NCI-H748 (cell line): Measurements from ENCODE around the gene CAMK1D.
"Not testable (repeated sequence)": the region's sequence is repeated elsewhere in the genome, so short reads cannot be mapped to it uniquely, and the experiment has no call there.

Experiments used
- DNase-seq: peaks from one replicate; lab custom pipeline; 2025; ENCODE audit not compliant: unreplicated experiment; lab: John Stamatoyannopoulos, UW

The CAMK1D gene

DNA sequence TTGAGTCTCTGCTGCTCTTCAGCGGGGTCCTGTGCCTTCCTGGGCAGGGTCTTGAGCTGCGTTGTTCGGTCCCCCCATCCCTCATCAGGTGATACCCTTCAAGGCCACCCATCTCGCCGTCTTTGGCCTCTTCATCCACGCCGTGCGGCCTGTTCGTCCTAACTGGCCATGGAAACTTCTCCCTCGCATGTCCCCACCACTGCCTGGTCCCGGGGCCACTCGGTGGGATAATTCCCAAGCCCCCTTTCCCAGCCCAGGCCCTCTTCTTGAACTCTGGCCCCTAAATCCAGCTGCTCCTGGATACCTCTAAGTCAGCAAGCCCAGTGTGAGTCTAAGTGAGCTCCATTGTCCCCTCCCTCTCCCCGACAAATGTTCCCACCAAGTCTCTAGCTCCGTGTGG lies 74.5 kb downstream of the CAMK1D start:
- no peak for DNase-seq

DNA sequence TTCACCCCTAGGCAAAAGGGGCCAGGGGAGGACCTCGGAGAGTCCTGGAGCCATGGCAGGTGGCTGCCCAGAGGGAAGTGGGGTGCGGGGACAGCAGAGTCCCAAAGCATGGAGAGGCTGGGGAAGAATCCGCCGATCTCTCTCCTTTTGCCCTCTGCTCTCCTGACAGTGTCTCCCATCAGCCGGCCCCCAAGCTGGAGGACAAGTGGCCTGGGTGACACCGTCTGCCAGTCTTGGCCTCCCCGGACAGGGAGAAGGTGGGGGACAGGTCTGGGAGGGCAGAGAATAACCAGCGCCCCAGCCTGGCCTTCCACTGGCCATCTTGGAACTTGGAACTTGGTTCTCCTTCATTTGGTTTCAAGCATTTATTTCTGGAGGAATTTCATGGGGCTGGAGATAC lies 77.9 kb downstream of the CAMK1D start:
- no peak for DNase-seq

DNA sequence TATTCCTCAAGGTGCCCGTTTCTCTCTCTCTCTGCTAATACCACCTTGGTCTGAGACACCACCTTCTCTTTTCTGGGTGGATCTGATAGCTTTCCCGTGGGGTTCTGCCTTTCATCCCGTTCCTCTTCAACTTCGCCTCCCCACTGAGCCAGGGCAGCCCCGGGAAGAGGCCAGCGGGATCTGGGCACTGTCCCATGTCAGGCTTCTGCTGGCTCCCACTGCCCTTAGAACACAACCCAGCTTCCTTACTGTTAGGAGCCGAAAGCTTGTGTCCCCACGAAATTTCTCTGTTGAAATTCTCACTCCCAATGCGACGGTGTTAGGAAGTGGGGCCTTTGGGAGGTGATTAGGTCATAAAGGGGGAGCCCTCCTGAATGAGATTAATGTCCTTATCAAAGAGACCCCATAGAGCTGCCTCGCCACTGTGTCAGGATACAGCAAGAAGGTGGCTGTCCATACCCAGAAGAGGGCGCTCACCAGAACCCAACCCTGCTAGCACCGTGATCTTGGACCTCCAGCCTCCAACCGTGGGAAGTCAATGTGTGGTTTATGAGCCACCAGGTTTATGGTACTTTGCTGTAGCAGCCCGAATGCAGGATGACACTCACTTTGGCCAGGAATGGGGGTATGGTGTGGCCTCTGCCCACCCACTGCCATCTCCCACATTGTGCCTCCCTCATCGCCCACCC lies 79.2 kb downstream of the CAMK1D start:
- DNase-seq, result no peak

GRCh38 chr10:12430406-12430982 lies 81.1 kb downstream of the CAMK1D start:
- no peak for DNase-seq

GRCh38 chr10:12431151-12432101 lies 82.1 kb downstream of the CAMK1D start:
- DNase-seq, result no peak

DNA sequence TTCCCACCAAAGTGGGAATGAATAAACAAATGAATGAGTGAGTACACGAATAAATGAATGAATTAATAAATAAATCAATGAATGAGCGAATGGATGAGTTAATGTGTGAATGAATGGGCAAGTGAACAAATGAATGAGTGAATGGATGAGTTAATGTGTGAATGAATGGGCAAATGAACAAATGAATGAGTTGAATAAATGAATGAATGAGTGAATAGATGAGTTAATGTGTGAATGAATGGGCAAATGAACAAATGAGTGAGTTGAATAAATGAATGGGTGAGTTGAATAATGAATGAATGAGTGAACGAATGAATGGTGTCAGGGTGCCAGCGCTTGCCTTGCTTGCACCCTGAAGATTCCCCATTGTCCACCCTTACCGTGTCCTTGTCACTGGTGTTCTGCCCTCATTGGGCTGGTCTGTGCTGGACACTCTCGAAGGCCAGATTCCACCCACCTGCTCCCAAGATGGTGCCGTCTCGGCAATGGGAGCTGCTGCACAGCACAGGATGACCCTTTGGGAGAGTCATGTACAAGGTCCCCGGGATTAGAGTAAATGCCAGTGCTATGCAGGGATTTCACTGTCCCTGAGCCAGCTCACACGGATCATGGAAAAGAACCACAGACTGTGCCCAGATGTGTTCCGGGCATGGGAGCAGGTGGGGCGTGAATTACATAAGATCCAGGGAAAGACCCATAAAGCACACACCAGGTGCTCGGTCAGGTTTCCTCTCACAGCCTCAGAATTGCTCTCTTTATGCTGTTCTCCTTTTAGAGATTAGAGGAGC lies 83.2 kb downstream of the CAMK1D start:
- DNase-seq, result peak; percentile 73

DNA sequence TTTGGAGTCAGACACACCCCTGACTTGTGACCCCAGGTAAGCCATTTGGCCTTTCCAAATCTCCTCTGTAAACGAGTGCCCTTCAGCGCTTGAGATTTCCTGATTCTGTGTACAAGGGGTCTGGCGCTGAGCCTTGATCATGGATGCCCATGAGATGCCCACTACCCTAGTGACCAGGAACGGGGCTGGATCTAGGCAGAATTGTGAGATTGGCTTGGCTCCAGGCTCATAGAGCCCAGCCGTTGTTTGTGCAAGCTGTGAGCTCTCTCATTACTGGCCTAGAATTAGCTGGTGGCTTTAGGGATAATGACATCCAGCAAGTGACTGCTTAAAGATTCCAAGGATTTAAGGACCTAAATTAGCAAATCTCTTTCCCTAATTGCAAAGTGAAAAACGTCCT lies 84.9 kb downstream of the CAMK1D start:
- DNase-seq, result peak; percentile 51

- DNase-seq, result not testable (repeated sequence)
These were observed 85.3 kb downstream of the CAMK1D start for GRCh38 chr10:12434677-12435076.

DNA sequence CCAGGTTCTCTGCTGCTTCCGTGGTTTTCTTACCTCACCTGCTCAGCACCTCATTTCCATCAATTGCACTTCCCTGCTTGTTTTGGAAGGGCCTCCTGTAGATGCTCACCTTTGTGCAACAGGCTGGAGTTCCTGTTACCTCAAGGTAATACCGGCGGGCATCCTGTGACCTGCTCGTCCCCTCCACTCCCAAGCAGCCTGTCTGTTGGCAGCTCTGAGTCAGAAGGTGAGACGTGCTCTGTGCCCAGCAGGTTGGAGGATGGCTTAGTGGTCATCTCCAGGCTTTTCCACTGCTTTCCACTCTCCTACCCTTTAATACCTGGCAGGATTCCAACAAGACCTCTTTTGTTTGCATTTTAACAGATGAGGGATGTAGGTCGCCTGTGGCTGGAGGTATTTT lies 86.0 kb downstream of the CAMK1D start:
- peak; percentile 44 for DNase-seq

DNA sequence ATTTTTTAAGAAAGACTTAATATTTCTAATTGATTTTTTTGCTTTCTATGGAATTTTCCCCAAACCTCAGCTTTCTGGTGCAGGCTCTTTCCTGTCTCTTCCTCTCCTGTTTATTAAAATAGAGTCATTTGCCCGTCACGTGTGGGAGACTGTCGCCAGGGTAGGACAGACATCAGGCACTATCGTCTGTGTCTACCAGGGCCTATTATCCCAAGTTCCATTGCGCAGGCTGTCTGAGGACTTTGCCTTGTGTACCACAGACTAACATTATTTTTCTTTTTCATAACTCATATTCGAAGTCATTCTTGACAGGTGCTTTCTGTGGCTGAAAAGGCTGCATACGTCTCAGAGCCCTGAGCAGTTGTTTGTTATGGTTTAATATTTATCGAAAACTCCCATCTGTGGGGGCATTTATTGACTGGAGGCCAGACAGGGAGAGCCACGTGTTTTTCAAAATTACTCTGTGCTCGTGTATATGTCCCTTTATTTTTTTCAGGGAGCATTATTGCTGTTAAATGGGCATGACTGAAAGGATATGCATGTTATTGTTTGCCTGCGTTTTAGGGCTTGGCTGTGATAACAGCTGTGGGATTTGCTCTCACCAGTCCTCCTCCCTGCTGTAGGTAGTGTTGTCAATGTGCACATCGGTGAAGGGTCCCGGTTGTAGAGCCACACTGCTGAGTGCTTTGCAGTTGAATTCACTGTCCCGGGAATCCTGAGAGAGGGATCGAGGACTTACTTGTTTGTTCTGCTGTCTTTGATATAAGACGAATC lies 89.8 kb downstream of the CAMK1D start:
- no peak for DNase-seq

- not testable (repeated sequence) for DNase-seq
These were observed 90.4 kb downstream of the CAMK1D start for GRCh38 chr10:12439767-12440166.

- DNase-seq, result no peak
These were observed 93.7 kb downstream of the CAMK1D start for GRCh38 chr10:12443026-12443425.

GRCh38 chr10:12444981-12445700 lies 95.8 kb downstream of the CAMK1D start:
- no peak for DNase-seq

GRCh38 chr10:12445701-12446334 lies 96.5 kb downstream of the CAMK1D start:
- no peak for DNase-seq

DNA sequence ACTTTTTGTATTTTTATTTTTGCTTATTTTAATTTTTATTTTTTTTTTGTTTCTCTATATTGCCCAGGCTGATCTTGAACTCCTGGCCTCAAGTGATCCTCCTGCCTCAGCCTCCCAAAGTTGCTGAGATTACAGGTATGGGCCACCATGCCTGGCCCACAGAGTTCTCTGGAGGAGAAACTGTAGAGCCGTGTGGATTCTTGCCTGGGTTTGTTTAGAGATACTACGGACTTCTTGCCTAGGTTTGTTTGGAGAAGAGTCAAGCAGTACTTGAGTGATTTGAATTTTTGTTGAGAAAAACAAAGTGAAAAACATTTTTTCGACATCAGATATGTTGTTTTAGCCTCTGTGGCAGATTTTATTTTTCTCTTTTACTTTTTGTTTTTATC lies 99.0 kb downstream of the CAMK1D start:
- no peak for DNase-seq

GRCh38 chr10:12448729-12449391 lies 99.5 kb downstream of the CAMK1D start:
- DNase-seq, result no peak

- DNase-seq, result no peak
These were observed 106.0 kb downstream of the CAMK1D start for GRCh38 chr10:12455318-12455717.

DNA sequence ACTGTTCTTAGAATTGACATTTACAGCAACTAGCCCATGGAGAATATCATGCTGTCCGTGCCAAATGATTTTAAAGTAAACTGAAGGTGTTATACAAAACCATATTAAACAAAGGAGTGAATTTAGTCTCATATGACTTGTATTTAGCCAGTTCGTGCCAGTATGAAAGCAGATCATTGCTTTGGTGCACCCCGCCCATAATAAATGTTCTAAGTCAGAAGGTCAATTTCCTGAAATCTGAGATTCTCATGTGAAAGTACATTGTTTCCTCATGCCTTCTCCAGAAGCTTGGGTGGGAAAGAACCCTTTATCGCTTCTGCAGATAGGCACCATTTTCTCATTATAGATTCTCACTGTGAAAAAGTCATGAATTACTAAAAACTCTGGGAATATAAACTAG lies 106.4 kb downstream of the CAMK1D start:
- peak; percentile 91 for DNase-seq

- no peak for DNase-seq
These were observed 110.0 kb downstream of the CAMK1D start for GRCh38 chr10:12459340-12459739.
